ENCODE measurements around the gene RSPH4A.
"Not testable (repeated sequence)": the region's sequence is repeated elsewhere in the genome, so short reads cannot be mapped to it uniquely, and the experiment has no call there.

Gene RSPH4A

DNA sequence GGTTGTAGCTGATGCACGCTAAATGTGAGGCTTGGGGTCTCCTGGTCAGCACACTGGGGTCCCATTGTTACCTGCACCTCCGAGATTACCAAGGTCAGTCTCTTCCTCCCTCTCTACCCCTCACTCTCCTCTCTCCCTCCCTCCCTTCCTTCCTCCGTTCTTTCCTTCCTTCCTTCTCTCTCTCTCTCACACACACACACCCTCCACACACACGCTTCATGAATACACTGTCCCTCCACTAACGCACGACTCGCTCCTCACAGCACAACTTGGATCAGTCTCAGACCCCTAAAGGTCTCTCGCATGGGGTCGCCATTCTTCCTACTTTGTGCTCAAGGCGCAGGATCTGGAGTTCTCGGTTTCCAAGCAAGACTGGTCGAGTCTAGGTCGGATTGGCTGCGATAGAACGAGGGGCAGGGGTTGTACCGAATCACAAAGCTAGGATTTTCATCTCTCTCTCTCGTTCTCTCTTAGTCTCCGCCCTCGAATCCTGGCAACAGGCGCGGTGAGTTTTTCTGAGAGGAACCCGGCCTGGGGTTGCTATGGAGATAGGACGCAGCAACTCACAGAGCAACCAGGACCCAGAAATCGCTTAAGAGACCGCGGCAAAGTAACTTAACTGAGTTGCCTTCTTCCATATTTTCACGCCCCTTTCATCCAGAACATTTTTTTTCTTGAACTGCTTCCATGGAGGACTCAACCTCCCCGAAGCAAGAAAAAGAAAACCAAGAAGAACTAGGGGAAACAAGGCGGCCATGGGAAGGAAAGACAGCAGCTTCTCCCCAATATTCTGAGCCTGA is at the start of gene RSPH4A:
Gene RSPH4A, plus strand, starts transcription at position 543 of the 800 bp plus-strand sequence. Its CDS starts 145 bp downstream, at position 688.
- DNase-seq (ENCODE audit: low read depth in 2 of 2), result peak; percentile 31 to 45

DNA sequence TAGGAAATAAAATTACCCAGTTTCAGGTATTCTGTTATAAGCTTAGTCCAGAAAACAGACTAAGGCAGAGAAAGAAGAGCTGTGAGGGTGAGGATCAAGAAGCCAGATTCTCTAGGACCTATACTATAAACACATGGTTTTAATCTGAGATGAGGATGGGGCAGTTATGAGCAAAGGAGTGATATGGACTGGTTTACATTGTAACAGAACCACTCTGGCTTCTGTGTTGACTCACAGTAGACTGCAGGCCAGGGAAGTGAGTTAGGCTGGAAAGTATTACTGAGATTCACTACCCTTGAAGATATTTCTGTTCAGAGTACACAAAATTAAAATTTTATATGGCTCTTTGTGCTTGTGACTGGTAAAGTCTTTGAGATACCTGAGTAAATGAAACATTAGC is 48.2 kb upstream of the RSPH4A start:
- no peak for DNase-seq (ENCODE audit: low read depth in 2 of 2)

DNA sequence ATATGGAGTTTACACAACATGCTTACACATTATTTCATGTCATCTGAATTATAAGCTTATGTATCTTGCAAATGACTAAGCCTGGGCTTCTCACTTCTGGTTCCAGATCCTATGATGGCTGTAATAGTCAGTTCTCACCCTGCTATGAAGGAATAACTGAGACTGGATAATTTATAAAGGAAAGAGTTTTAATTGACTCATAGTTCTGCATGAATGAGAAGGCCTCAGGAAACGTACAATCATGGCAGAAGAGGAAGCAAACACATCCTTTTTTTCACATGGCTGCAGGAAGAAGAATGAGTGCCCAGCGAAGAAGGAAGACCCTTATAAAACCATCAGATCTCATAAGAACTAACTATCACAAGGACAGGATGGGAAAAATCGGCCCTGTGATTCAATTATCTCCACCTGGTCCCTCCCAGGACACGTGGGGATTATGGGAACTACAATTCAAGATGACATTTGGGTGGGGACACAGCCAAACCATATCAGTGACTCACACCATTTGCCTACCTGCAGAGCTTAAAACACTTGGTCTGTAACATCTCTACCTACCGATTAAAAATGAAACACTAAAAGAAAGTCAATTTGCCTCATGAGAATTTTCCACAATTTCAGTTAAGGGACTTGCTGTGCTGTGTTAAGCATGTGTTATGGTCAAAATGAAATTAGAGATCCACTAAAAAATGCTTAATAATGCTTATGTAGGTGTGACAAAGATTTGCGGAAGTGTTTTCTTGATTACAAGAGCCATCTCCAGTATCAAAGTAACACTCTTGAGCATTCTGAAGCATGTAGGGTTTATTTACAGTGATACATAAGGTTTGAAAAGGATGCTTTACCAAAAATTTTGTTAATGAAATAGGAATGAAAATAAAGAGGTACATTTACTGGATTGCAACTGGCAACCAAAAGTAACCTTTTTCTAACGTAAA is 47.2 kb upstream of the RSPH4A start:
- DNase-seq (ENCODE audit: low read depth in 2 of 2), result no peak

DNA sequence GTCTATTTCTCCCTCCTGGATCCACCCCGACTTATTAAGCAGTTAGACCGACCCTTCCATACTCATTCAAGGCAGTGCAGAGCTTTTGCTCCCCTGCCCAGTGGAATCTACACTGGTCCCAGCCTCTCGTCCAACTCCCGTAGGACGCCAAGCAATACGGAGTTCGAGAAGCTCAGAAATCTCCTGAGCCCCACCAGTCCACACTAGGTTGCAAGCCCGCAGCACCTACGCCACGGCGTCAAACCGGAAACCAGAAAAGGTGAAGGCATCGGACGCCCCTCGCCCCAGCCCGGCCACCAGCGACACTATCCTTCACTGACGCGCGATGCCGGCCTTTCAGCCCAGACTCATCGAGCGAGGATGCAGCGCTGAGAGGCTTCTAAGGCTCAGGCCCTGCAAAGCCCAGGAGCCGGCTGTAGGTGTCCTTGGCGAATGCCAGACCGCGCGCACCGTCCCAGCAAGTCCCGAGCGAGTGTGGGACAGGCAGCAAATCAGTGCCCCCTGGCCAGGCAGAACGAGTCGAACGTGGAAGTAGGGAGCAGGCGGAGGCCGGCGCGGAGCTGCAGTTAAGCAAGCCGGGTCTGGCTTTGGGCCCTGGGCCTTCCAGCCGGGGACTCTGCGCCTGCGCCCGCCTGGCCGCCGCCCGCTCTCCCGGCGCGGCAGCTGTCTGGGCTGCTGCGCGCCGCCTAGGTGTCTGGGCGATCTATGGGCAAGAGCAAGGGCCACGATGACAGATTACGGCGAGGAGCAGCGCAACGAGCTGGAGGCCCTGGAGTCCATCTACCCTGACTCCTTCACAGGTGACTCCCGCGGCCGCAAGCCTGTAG is 45.2 kb upstream of the RSPH4A start, which contains the start of gene RWDD1:
Gene RWDD1, plus strand, starts transcription at position 649 of the 827 bp plus-strand sequence. Its CDS starts 79 bp downstream, at position 728.
- peak; percentile 95 to 98 for DNase-seq (ENCODE audit: low read depth in 2 of 2)

GRCh38 chr6:116571683-116572000 is 44.6 kb upstream of the RSPH4A start:
- DNase-seq (ENCODE audit: low read depth in 2 of 2), result no peak

- no peak for DNase-seq (ENCODE audit: low read depth in 2 of 2)
Observed at GRCh38 chr6:116572162-116572561, 44.1 kb upstream of the RSPH4A start.

- DNase-seq (ENCODE audit: low read depth in 2 of 2), result no peak
Observed at GRCh38 chr6:116575227-116575626, 41.1 kb upstream of the RSPH4A start.

- no peak for DNase-seq (ENCODE audit: low read depth in 2 of 2)
Observed at GRCh38 chr6:116577486-116577885, 38.8 kb upstream of the RSPH4A start.

- no peak for DNase-seq (ENCODE audit: low read depth in 2 of 2)
Observed at GRCh38 chr6:116578335-116578734, 37.9 kb upstream of the RSPH4A start.

GRCh38 chr6:116579143-116579542 is 37.1 kb upstream of the RSPH4A start:
- DNase-seq (ENCODE audit: low read depth in 2 of 2), result no peak

DNA sequence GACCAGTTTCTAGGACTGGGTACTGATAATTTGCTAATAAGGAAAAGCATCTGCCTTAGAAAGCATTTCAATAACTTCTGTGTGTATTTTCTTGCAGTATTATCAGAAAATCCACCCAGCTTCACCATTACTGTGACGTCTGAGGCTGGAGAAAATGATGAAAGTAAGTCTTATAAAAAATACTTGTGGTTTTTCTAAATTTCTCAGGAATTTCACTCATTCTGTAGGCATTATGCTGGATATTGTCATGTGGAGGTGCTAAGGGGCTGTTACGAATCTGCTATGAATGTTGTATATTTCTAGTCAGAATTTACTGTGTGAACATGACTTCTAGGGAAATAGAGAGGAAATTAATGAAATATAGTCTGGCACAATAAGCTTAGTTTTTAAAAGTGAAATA is 36.1 kb upstream of the RSPH4A start:
- DNase-seq (ENCODE audit: low read depth in 2 of 2), result no peak

DNA sequence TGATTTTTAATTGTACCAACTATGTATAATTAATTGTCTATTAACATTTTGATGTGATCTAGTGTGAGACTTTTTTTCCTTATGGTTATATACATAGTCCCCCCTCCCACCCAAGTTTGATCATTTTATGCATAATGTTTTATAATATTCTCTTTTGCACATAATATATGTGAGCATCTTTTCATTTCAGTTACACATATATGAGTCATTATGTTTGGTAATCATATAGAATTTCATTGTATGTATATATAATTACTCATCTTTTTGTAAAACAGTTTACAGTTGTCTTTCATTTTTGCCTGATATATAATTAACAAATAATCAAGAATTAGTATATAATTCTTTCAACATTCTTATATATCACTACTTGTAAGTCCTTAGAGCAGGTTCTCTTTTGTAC is 30.0 kb upstream of the RSPH4A start:
- no peak for DNase-seq (ENCODE audit: low read depth in 2 of 2)

DNA sequence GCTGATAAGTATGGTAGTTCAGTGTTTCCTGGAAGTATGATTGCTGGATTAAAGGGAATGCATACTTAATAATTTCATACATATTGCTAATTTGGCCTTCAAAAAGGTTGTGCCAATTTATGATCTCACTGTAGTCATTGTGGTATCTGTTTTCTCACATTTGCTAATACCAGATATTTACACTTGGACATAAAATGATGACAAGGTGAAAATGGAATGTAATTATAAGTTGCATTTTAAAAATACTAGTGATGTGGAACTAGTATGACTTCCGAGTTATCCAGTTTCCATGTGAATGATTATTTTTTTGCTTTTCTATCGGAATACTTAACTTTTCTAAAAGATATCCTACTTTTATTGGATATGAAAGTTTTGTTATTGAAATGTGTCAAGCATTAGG is 29.5 kb upstream of the RSPH4A start:
- DNase-seq (ENCODE audit: low read depth in 2 of 2), result no peak

DNA sequence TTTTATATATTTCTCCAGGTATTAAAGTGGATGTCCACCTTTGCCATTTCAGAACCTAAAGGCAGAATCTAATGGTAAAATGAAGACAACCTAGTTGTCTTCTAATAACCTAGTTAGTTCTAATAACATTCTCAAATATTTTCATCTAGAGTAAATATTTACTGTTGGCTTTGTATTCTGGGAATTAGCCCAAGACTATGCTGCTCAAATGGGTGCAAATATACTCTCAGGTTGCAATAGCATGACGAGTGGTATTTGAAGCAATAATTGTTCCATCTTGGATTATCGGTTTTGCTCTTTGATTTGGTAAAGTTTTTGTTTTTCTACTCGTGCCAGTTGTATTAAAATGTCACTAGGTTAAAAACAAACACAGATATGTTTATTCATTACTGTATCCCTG is 21.0 kb upstream of the RSPH4A start:
- DNase-seq (ENCODE audit: low read depth in 2 of 2), result no peak

DNA sequence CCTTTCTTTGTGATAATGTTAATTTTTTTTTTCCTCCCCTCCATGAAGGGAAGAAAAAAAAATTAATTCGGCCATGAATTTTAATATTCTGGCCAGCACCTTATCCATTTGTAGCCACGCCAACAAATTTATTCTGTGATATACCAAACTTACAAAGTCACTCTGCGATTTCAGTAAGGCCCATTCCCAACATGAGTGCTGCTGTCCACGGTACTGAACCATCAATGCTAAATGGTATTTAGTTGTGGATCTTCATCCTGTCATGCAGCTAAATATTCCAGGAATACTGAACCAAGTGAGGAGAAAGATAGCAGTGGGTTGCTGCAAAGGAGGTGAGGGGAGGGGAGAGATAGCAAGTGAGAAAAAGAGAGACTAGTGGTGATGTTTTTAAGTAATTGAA is 19.5 kb upstream of the RSPH4A start:
- DNase-seq (ENCODE audit: low read depth in 2 of 2), result no peak

DNA sequence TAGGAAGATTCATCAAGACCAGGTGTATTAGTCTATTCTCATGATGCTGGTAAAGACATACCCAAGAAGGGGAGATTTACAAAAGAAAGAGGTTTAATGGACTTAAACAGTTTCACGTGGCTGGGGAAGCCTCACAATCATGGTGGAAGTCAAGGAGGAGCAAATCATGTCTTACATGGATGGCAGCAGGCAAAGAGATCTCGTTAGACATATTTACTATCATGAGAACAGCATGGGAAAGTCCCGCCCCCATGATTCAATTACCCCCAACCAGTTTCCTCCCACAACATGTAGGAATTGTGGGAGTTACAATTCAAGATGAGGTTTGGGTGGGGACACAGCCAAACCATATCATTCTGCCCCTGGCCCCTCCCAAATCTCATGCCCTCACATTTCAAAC is 12.4 kb upstream of the RSPH4A start:
- not testable (repeated sequence) for DNase-seq (ENCODE audit: low read depth in 2 of 2)

GRCh38 chr6:116604868-116605267 is 11.4 kb upstream of the RSPH4A start:
- not testable (repeated sequence) for DNase-seq (ENCODE audit: low read depth in 2 of 2)

- DNase-seq (ENCODE audit: low read depth in 2 of 2), result no peak
Observed at GRCh38 chr6:116605935-116606334, 10.3 kb upstream of the RSPH4A start.

DNA sequence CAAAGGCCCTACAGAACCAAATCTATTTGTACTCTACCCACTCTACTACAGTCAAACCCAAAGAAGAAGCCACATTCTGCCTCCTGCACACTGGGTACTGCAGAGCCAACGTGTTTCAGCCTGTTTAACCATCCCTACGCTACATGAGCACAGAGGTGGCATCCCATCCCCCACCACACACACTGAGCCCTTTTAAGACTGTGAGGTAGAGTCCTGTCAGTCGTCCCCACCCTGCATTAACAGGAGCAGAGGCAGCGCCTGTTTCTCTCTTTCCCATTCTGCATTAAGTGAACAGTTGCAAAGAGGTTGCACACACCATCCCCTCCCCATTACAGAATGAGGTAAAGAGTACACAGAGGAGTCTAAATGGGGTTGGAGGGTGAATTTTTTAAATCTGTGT is 5.2 kb upstream of the RSPH4A start:
- DNase-seq (ENCODE audit: low read depth in 2 of 2), result no peak

DNA sequence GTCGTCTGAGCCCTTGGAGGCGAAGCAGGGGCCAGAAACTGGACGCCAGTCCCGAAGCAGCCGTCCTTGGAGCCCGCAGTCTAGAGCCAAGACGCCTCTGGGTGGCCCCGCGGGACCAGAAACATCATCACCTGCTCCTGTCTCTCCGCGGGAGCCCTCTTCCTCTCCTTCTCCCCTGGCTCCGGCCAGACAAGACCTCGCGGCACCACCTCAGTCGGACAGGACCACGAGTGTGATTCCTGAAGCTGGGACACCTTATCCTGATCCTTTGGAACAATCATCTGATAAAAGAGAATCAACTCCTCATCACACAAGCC is 416 bp downstream of the RSPH4A start:
- peak in 1 of 2 experiments; percentile 6 for DNase-seq (ENCODE audit: low read depth in 2 of 2)

DNA sequence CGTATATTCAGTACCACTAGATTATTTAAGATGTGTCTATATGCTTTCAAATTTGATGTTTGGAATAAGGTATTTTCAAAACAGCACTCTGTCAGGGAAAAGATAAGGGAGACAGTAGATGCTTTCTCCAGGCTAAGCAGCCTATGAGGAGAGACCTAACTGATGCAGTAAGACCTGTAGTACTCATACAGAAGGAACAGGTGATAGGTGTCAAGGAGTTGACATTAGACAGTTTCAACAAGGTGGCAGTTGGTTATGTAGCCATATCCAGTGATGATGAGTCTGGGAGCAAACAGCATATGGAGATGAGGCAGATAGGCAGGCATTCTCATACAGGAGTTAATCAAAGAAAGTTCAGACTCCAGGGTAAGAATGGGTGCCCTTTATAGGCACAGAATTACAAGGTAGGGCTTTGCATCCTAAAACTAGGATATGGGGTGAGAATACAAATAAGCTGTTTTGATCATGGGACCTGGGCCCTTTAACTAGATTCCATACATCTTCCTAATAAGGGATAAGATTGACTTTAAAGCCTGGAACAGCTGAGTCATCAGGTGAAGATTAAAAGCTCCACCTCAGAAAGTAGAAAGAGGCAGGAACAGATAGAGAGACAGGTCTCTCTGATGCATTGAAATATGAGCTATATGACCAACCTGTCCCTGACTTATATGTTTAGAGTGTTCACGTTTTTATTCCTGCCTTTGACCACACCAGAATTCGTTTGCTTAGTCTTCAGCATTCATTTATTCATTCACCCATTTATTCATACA is 7.9 kb downstream of the RSPH4A start:
- DNase-seq (ENCODE audit: low read depth in 2 of 2), result no peak

All from stimulated activated CD4-positive, alpha-beta T cell treated with anti-CD3 and anti-CD28 coated beads, Interleukin-12 subunit alpha, Interleukin-12 subunit beta, amount 100 ng/mL, for 24 hours (primary cell).